ENCODE measurements around the gene PRKCA.

Gene PRKCA

GRCh38 chr17:66301367-66301863, 998 bp upstream of the PRKCA start:
- Histone ChIP-seq H3K4me3 (ENCODE audit: low read depth in 1 of 2, low read length in 1 of 2) (peak overlapping the region; percentile 49 to 52), H3K4me1 (ENCODE audit: control insufficient read depth in 1 of 2, insufficient read depth in 1 of 2, low read depth in 1 of 2, low read length in 1 of 2) (peaks cover 13 to 14% of the 10 kb centered on the region in 2 experiments), H3K9me3 (no peaks in the 10 kb centered on the region), H3K36me3 (no peaks in the 10 kb centered on the region), H3K27ac (no peak overlapping the region), H3K27me3 (peaks cover 75% of the 10 kb centered on the region)
- TF ChIP-seq, protein P1, sequence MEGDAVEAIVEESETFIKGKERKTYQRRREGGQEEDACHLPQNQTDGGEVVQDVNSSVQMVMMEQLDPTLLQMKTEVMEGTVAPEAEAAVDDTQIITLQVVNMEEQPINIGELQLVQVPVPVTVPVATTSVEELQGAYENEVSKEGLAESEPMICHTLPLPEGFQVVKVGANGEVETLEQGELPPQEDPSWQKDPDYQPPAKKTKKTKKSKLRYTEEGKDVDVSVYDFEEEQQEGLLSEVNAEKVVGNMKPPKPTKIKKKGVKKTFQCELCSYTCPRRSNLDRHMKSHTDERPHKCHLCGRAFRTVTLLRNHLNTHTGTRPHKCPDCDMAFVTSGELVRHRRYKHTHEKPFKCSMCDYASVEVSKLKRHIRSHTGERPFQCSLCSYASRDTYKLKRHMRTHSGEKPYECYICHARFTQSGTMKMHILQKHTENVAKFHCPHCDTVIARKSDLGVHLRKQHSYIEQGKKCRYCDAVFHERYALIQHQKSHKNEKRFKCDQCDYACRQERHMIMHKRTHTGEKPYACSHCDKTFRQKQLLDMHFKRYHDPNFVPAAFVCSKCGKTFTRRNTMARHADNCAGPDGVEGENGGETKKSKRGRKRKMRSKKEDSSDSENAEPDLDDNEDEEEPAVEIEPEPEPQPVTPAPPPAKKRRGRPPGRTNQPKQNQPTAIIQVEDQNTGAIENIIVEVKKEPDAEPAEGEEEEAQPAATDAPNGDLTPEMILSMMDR (IDR thresholded peaks at IDR 0.05), result no peak

DNA sequence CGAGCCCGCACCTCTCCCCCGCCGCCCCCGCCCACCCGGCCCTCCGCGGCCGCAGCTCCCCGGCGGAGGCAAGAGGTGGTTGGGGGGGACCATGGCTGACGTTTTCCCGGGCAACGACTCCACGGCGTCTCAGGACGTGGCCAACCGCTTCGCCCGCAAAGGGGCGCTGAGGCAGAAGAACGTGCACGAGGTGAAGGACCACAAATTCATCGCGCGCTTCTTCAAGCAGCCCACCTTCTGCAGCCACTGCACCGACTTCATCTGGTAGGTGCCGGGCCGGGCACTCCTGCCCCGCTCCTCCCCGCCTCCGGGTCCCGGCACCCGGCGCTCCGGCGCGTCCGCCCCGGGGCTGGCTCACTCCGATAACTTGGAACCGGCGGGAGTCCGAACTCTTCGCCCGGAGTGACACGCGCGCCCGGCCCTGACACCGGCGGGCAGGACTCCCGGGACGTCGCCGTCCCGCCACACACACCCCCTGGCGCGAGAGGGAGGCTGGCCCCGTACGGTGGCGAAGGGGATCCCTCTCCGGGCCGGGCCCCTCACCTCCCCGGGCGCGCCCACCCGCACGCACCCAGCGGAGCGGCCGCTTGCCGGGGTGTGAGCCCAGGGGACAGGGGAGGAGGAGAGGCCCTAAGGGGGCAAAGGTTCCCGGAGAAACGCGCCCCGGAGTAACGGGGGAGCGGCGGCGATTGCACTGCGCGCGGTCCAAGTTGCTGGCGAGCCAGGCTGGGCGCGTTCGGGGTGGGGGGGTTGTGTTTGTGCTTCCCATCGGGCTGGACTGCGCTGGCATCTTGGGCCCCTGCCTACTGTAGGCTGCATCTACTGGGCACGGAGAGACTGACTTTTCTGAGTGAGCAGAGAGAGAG, 581 bp downstream of the PRKCA start:
- Histone ChIP-seq H3K4me1 (ENCODE audit: control insufficient read depth in 1 of 2, insufficient read depth in 1 of 2, low read depth in 1 of 2, low read length in 1 of 2) (peaks cover 13 to 14% of the 10 kb centered on the region in 2 experiments), H3K27ac (no peak overlapping the region), H3K27me3 (peaks cover 72% of the 10 kb centered on the region), H3K9me3 (no peaks in the 10 kb centered on the region), H3K4me3 (ENCODE audit: low read depth in 1 of 2, low read length in 1 of 2) (peak overlapping the region; percentile 52 to 62), H3K36me3 (no peaks in the 10 kb centered on the region)
- TF ChIP-seq, protein P1 (IDR thresholded peaks at IDR 0.05), result no peak

DNA sequence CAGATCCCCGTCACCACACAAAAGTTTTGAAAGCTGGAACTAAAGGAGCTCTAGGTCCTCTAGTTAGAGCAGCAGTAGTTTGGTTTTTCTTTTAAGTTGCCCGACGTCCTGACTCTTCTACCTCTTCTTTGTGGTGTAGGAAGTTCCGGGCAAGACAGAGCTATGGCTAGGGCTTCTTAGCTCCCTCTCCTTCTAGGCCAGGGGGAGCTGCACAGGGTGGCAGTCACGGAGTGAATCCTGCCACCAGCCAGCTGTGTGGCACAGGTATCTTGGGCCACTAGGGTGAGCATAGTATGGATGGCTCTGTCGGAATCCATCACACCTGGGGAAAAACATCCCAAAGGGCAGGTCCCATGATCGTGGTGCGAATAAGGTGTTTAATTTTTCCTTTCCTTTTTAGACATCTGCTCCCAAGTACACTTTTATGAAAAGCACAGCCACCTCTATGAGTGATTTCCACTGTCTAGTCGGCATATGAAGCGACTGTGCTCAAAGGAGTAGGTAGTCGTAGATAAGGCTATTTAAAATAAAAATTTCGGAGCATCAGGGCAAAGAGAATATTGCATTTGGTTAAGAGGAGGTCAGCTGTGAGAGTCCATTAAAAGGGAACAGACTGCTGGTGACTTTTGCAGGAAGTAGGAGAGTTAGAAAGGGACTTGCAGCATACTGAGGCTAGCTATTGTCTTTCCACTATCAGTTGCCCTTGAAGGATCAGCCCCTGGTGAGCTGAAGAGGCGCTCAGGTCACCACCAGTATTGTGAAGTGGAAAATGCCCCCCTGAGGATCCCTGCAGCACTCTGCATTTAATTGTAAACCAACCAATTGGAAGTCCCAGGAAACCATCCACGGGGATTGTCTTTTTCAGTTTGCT, 2.1 kb downstream of the PRKCA start:
- Histone ChIP-seq H3K36me3 (no peaks in the 10 kb centered on the region), H3K27ac (no peak overlapping the region), H3K4me1 (ENCODE audit: control insufficient read depth in 1 of 2, insufficient read depth in 1 of 2, low read depth in 1 of 2, low read length in 1 of 2) (peaks cover 13 to 14% of the 10 kb centered on the region in 2 experiments), H3K27me3 (peaks cover 56% of the 10 kb centered on the region), H3K9me3 (no peaks in the 10 kb centered on the region), H3K4me3 (ENCODE audit: low read depth in 1 of 2, low read length in 1 of 2) (no peak overlapping the region)
- TF ChIP-seq, protein P1 (IDR thresholded peaks at IDR 0.05), result no peak

GRCh38 chr17:66306446-66306845, 4.0 kb downstream of the PRKCA start:
- no peaks in the 10 kb centered on the region for H3K9me3 ChIP-seq
- H3K27me3 ChIP-seq, result peaks cover 37% of the 10 kb centered on the region
- TF ChIP-seq, protein P1 (IDR thresholded peaks at IDR 0.05), result no peak
- H3K27ac ChIP-seq, result no peak overlapping the region
- peaks cover 13 to 14% of the 10 kb centered on the region in 2 experiments for H3K4me1 ChIP-seq (ENCODE audit: control insufficient read depth in 1 of 2, insufficient read depth in 1 of 2, low read depth in 1 of 2, low read length in 1 of 2)
- H3K4me3 ChIP-seq (ENCODE audit: low read depth in 1 of 2, low read length in 1 of 2), result no peak overlapping the region
- H3K36me3 ChIP-seq, result no peaks in the 10 kb centered on the region

GRCh38 chr17:66307257-66307656, 4.8 kb downstream of the PRKCA start:
- no peaks in the 10 kb centered on the region for H3K9me3 ChIP-seq
- H3K4me3 ChIP-seq (ENCODE audit: low read depth in 1 of 2, low read length in 1 of 2), result no peak overlapping the region
- TF ChIP-seq, protein P1 (IDR thresholded peaks at IDR 0.05), result no peak
- peaks cover 29% of the 10 kb centered on the region for H3K27me3 ChIP-seq
- peaks cover 7 to 9% of the 10 kb centered on the region in 2 experiments for H3K4me1 ChIP-seq (ENCODE audit: control insufficient read depth in 1 of 2, insufficient read depth in 1 of 2, low read depth in 1 of 2, low read length in 1 of 2)
- H3K36me3 ChIP-seq, result no peaks in the 10 kb centered on the region
- no peak overlapping the region for H3K27ac ChIP-seq

Data from neutrophil (primary cell).